Suprapubic skin (tissue), 4 donors: ENCODE data around the gene POC1B. TPM values are rescaled to one million over a fixed set of nuclear protein-coding genes. Genes with fewer than 3 reads are reported as not detected.

Source experiments
- DNase-seq, 2 donors: peaks; one replicate each; pipeline ENCODE4 v3.0.0-alpha.2; 2019; ENCODE audit warnings: low spot score in 2 of 2
- H3K27ac ChIP-seq: fragments of 200-600 bp; sonication (generic); one replicate; pipeline ENCODE4 v1.5.1; 2019
- H3K27me3 ChIP-seq: fragments of 200-600 bp; sonication (generic); one replicate; pipeline ENCODE4 v1.5.1; 2019
- H3K36me3 ChIP-seq: fragments of 200-600 bp; sonication (generic); one replicate; pipeline ENCODE4 v1.5.1; 2019
- H3K4me1 ChIP-seq: fragments of 200-600 bp; sonication (generic); one replicate; pipeline ENCODE4 v1.5.1; 2019
- H3K4me3 ChIP-seq: fragments of 200-600 bp; sonication (generic); one replicate; pipeline ENCODE4 v1.5.1; 2019; ENCODE audit warnings: mild to moderate bottlenecking
- H3K9me3 ChIP-seq: fragments of 200-600 bp; sonication (generic); one replicate; pipeline ENCODE4 v1.5.1; 2019
- CTCF ChIP-seq, 2 donors: fragments of 200-600 bp in 1 of 2; fragments of 450-650 bp in 1 of 2; sonication (generic) in 1 of 2; IDR thresholded peaks; one replicate each; pipeline ENCODE4 v1.5.1; 2016 to 2019; ENCODE audit warnings: antibody characterized with exemption in 2 of 2, mild to moderate bottlenecking in 1 of 2, moderate library complexity in 1 of 2
- EP300 ChIP-seq: sonication (generic); formaldehyde crosslinking; IDR thresholded peaks from one replicate; pipeline ENCODE4 v1.6.1; 2017; ENCODE audit warnings: antibody characterized with exemption
- POLR2A ChIP-seq, 2 donors: fragments of 450-650 bp; IDR thresholded peaks; one replicate each; pipeline ENCODE4 v1.6.1; 2017; ENCODE audit warnings: antibody characterized with exemption in 2 of 2, mild to moderate bottlenecking in 2 of 2, moderate library complexity in 2 of 2
- POLR2AphosphoS5 ChIP-seq, 3 donors: sonication (generic); formaldehyde crosslinking; IDR thresholded peaks; one replicate each; pipeline ENCODE4 v1.6.1; 2017; ENCODE audit warnings: antibody characterized with exemption in 3 of 3
- WGBS: methylation state at CpG from one replicate; pipeline ENCODE4 v1.1.5; 2018; 5-methylcytosine and 5-hydroxymethylcytosine counted together
- total RNA-seq, 4 donors: library from RNA; depleted of rRNA; stranded (reverse); fragments of >200 nt; gene quantifications; one replicate each; pipeline ENCODE4 v1.1.0, GENCODE V29; 2016

The POC1B gene
- total RNA-seq, 4 donors from 2014 or later = 11.3 to 28.2 (median 13.4) TPM

DNA sequence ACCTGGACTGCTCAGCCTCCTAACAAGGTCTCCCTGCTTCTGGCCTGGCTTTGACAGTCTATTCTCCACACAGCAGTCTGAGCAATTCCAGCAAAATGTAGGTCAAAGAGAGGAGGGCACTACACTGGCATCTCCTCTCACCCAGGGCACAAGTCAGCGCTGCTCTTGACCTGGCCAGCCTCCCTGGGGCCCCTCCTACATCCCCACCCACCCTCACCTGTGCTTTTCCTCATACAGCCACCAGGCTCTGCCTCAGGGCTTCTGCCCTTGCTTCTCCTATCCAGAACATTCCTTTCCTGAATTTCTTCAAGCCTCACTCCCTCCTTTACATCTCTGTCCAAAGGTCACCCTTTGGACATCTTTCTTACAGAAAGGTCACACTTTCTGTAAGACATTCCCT, 34.9 kb downstream of the POC1B start:
- no peaks in the 10 kb centered on the region for H3K9me3 ChIP-seq
- H3K36me3 ChIP-seq = peaks cover 16% of the 10 kb centered on the region
- TF ChIP-seq POLR2A (IDR thresholded peaks at IDR 0.05) (no peak), POLR2AphosphoS5 (IDR thresholded peaks at IDR 0.05) (no peak), CTCF (IDR thresholded peaks at IDR 0.05) (no peak), EP300 (no peak)
- H3K27me3 ChIP-seq = no peaks in the 10 kb centered on the region
- no peaks in the 10 kb centered on the region for H3K4me1 ChIP-seq
- DNase-seq = no peak
- H3K4me3 ChIP-seq = no peak overlapping the region
- H3K27ac ChIP-seq = no peak overlapping the region
- WGBS = 92% methylated on average over 1 of the region's 1 CpG

DNA sequence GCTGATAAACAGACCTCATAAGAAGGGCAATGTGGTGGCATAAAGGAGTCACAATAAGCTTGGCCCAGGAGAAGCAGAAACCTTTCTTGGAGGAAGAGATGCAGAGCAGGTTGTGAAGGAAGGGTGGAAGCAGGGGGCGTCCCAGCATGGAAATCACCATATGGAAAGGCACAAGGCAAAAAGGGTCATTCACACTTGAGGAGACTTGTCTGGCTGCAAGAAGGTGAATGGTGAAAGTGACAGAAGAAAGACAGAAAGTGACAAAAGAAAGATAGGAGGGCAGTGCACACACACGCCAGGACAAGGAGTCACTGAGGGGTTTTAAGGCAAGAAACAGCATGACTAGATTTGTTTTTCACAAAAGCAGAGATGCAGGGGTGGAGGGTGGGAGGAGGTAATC, 39.6 kb downstream of the POC1B start:
- H3K36me3 ChIP-seq = peaks cover 19% of the 10 kb centered on the region
- WGBS = 96% methylated on average over 2 of the region's 2 CpGs
- TF ChIP-seq POLR2AphosphoS5 (IDR thresholded peaks at IDR 0.05) (no peak), EP300 (no peak), POLR2A (IDR thresholded peaks at IDR 0.05) (no peak), CTCF (IDR thresholded peaks at IDR 0.05) (no peak)

GRCh38 chr12:89484470-89484869, 41.4 kb downstream of the POC1B start:
- DNase-seq = no peak
- Histone ChIP-seq H3K27ac (no peak overlapping the region), H3K36me3 (peaks cover 12% of the 10 kb centered on the region), H3K9me3 (no peaks in the 10 kb centered on the region), H3K4me1 (peaks cover 3% of the 10 kb centered on the region), H3K27me3 (no peaks in the 10 kb centered on the region), H3K4me3 (no peak overlapping the region)
- no peak for TF ChIP-seq CTCF (IDR thresholded peaks at IDR 0.05)
- no peak for TF ChIP-seq POLR2AphosphoS5 (IDR thresholded peaks at IDR 0.05)
- no peak for TF ChIP-seq EP300
- no peak for TF ChIP-seq POLR2A (IDR thresholded peaks at IDR 0.05)
- whole genome bisulfite sequencing = 80% methylated on average over 1 of the region's 1 CpG

More for the DNA sequence above, 39.6 kb downstream of the POC1B start:
- H3K9me3 ChIP-seq = no peaks in the 10 kb centered on the region
- peaks cover 3% of the 10 kb centered on the region for H3K4me1 ChIP-seq
- no peak overlapping the region for H3K4me3 ChIP-seq
- DNase-seq = no peak
- H3K27me3 ChIP-seq = no peaks in the 10 kb centered on the region
- no peak overlapping the region for H3K27ac ChIP-seq

- no peaks in the 10 kb centered on the region for H3K9me3 ChIP-seq
- H3K27ac ChIP-seq = no peak overlapping the region
- WGBS = 83% methylated on average over 2 of the region's 2 CpGs
- DNase-seq = no peak
- peaks cover 3% of the 10 kb centered on the region for H3K36me3 ChIP-seq
- H3K27me3 ChIP-seq = no peaks in the 10 kb centered on the region
- TF ChIP-seq POLR2A (IDR thresholded peaks at IDR 0.05) (no peak), CTCF (IDR thresholded peaks at IDR 0.05) (no peak), POLR2AphosphoS5 (IDR thresholded peaks at IDR 0.05) (no peak), EP300 (no peak)
- H3K4me1 ChIP-seq = peaks cover 3% of the 10 kb centered on the region
- H3K4me3 ChIP-seq = no peak overlapping the region
Observed at GRCh38 chr12:89481213-89481914, 44.5 kb downstream of the POC1B start.

DNA sequence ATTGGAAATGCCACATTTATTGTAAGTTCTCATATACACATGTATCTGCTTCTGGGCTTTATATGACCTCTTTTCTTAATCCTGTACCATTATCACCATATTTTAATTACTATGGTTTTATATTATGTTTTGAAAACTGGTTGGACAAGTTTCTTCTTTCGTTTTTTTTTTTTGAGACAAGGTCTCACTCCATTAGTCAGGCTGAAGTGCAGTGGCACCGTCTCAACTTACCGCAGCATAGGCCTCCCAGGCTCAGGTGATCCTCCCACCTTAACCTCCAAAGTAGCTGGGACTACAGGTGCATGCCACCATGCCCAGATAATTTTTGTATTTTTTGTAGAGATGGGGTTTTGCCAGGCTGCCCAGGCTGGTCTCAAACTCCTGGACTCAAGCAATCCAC, 45.9 kb downstream of the POC1B start:
- Histone ChIP-seq H3K36me3 (peaks cover 2% of the 10 kb centered on the region), H3K9me3 (no peaks in the 10 kb centered on the region), H3K4me3 (no peak overlapping the region), H3K4me1 (peaks cover 3% of the 10 kb centered on the region), H3K27me3 (no peaks in the 10 kb centered on the region), H3K27ac (no peak overlapping the region)
- no peak for TF ChIP-seq EP300
- no peak for TF ChIP-seq POLR2AphosphoS5 (IDR thresholded peaks at IDR 0.05)
- TF ChIP-seq CTCF (IDR thresholded peaks at IDR 0.05) = no peak
- TF ChIP-seq POLR2A (IDR thresholded peaks at IDR 0.05) = no peak
- WGBS = 61% methylated on average over 3 of the region's 3 CpGs
- DNase-seq = no peak
